ENCODE measurements around the gene PUS10.
"Not testable (repeated sequence)": the region's sequence is repeated elsewhere in the genome, so short reads cannot be mapped to it uniquely, and the experiment has no call there.

The PUS10 gene

DNA sequence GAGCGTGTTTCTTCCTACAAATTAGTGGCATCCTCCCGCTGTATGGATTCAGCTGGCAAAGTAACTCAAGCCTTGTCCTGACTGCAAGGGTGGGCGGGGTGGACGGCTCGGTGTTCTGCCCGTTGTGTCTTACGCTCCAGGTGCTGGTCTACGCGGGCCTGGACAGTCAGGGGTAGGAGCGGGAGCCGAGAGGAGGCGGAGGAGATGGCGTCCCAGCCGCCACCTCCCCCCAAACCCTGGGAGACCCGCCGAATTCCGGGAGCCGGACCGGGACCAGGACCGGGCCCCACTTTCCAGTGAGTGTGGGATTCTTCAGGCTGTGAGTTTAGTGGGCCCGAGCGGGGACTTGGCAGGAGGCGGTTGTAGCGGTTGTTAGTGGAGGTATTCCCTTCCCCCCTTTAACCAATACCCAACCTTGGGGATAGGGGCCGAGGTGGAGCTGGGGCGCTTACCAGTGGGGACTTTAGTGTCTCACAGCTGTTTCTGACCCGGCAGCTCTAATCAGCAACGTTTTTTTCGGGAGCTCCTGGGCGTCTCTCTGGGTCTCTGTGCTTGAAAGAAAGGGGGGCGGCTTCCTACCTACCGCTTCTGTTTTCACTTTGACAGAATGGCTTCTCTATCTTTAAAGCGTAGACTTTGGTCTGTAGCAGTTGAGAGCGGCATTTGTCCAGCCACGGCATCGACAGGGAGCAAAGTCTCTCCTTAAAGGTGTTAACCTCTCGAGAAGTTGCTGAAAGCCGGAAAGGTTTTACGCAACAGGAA lies at the start of gene PUS10, which contains the start of gene PEX13:
Gene PUS10 (minus strand): TSS at position 700 of the 762 bp plus-strand sequence. CDS start 6,365 bp downstream, outside the sequence.
Gene PEX13 (plus strand): TSS at position 165 of the 762 bp plus-strand sequence. CDS start 40 bp downstream, at position 205.
- DNase-seq (ENCODE audit: low read depth): peak; percentile 45

- peak; percentile 78 for DNase-seq (ENCODE audit: low read depth)
Observed at GRCh38 chr2:61065714-61066709, 48.0 kb upstream of the PUS10 start, which contains the start of gene SANBR. SANBR (plus strand) TSS chr2:61065871; CDS start chr2:61070351, 4,480 bp downstream.

GRCh38 chr2:61059382-61059781 lies 41.3 kb upstream of the PUS10 start:
- DNase-seq (ENCODE audit: low read depth): no peak

GRCh38 chr2:61057562-61057961 lies 39.5 kb upstream of the PUS10 start:
- no peak for DNase-seq (ENCODE audit: low read depth)

- no peak for DNase-seq (ENCODE audit: low read depth)
Observed at GRCh38 chr2:61055557-61055956, 37.5 kb upstream of the PUS10 start.

GRCh38 chr2:61045999-61046398 lies 27.9 kb upstream of the PUS10 start:
- DNase-seq (ENCODE audit: low read depth): no peak

DNA sequence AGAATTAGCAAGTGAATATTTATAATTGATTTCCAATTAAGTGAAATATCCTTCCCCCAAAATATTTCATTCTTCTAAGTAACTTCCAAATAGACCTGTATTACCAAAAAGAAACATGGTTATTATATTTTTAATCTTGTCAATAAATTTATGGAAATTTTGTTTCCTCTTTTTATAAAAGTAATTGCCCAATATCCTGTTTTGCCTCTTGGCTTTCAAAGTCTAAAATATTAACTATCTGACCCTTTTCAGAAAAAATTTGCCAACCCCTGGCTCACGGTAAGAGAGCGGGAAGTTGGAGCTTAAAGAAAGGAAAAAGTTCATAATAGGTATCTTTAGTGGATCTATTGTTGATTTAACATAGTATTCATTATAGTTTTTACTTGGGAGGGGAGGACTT lies 27.2 kb upstream of the PUS10 start:
- DNase-seq (ENCODE audit: low read depth): no peak

- no peak for DNase-seq (ENCODE audit: low read depth)
Observed at GRCh38 chr2:61044636-61045035, 26.6 kb upstream of the PUS10 start.

- no peak for DNase-seq (ENCODE audit: low read depth)
Observed at GRCh38 chr2:61042807-61043206, 24.8 kb upstream of the PUS10 start.

DNA sequence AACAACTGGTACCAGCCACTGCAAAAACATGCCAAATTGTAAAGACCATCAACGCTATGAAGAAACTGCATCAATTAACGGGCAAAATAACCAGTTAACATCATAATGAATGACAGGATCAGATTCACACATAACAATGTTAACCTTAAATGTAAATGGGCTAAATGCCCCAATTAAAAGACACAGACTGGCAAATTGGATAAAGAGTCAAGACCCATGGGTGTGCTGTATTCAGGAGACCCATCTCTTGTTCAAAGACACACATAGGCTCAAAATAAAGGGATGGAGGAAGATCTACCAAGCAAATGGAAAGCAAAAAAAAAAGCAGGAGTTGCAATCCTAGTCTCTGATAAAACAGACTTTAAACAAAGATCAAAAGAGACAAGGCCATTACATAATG lies 18.6 kb upstream of the PUS10 start:
- not testable (repeated sequence) for DNase-seq (ENCODE audit: low read depth)

GRCh38 chr2:61034592-61034991 lies 16.5 kb upstream of the PUS10 start:
- not testable (repeated sequence) for DNase-seq (ENCODE audit: low read depth)

- DNase-seq (ENCODE audit: low read depth): no peak
Observed at GRCh38 chr2:61029533-61029932, 11.5 kb upstream of the PUS10 start.

DNA sequence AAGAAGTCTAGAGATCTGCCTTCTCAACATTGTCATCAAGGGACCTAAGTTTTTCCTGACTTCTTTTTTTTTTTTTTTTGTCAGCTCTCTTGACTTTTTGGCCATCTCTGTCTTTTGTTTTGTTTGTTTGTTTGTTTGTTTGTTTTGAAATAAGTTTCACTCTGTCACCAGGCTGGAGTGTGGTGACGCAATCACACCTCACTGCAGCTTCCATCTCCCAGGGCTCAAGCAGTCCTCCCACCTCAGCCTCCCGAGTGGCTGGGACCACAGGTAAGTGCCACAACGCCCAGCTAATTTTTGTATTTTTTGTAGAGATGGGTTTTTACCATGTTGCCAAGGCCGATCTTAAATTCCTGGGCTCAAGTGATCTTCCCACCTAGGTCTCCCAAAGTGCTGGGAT lies 5.6 kb upstream of the PUS10 start:
- DNase-seq (ENCODE audit: low read depth): no peak

DNA sequence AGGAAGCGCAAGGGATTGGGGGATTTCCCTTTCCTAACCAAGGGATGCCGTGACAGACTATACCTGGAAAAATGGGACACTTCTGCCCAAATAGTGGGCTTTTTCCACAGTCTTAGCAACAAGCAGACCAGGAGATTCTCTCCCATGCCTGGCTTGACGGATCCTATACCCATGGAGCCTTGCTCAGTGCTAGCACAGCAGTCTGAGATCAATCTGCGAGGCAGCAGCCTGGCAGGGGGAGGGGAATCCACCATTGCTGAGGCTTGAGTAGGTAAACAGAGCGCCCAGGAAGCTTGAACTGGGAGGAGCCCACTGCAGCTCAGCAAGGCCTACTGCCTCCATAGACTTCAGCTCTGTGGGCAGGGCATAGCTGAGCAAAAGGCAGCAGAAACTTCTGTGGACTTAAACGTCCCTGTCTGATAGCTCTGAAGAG lies 3.2 kb upstream of the PUS10 start:
- DNase-seq (ENCODE audit: low read depth): no peak

DNA sequence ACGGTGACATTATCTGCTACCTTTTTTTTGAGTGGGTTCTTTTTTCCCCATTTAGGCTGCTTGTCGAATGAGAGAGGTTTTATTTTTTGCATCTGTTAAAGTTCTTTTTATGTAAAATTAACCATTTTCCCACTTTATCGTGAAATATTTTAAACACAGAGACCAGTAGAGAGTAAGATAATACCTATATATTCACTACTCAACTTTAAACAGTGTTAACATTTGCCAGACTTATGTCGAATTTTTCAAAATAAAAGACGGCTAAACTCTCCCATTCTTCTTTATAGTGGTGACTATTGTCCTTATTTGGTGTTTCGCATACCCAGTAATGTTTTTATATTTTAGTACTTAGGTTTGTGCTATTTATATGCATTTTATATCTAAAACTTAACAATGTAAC lies 743 bp upstream of the PUS10 start:
- DNase-seq (ENCODE audit: low read depth): no peak

- no peak for DNase-seq (ENCODE audit: low read depth)
Observed at GRCh38 chr2:61018318-61018755, 282 bp upstream of the PUS10 start.

DNA sequence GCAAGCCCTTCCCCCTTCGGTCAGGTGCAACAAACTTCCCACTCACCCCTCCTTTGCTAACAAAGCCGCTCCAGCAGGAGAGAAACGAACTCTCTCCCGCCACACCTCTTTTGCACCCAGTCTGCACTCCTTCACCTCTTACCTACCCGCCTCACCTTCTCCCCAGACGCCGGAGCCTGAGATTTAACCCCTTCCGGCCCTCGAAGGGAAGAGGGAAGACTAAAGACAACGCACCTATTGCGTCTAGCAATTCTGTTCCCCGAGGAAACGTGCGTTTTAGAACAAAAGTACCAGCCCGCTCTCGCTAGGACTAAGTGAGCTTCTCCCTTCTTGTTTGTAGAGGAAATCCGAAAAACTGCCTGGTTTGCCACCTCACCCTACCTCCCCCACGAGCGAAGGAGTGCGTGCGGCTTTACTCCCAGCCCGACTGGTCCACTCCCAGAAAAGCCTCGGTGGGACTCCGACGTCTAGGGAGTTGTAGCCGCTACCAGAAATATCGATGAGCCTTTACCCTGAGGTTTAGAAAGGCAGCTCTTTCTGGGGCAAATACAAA lies 976 bp downstream of the PUS10 start:
- DNase-seq (ENCODE audit: low read depth): peak; percentile 50

DNA sequence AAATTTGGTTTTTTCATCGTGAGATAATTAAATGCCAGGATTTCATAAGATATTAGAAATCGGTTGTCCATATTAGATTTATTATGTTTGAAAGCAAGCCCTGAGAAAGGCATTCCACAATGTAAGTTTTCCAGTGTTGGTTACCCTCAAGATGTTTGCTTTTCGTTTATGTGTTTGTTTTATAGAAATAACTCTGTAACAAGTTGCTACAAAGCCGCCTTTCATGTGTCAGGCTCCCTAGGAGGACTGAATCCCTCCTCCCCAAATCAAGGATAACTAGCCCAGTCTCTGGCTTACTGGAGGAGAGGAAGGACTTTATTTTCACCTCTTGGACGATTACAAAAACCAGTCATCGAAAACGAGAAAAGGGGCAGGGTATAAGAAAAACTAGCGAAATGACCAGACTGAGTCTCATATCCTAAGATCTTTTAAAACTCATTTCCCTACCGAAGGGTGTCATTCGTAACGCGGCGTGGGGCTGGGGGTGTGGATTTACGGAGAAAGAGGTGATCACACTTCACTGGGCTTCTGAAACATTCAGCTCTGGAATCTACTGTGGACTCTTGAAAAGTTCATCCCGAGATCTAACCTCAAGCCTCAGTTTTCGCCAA lies 1.6 kb downstream of the PUS10 start:
- no peak for DNase-seq (ENCODE audit: low read depth)

DNA sequence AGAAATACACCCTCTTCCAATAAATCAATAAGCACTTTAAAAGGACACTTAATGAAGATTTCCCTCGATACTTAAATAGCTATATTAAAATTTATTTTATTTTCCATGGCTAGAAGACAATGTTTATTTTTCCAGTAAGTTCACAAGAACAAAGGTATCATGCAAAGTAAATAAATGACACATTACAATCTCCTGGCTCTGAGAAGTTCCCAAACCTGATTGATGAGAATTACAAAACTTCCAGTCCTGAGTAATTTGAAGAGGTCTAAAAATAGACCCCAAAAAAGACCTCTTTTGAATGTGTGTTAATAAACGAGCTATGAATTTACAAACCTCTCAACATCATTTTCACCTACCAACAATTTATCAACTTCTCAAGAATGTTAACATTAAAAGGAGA lies 2.1 kb downstream of the PUS10 start:
- DNase-seq (ENCODE audit: low read depth): no peak

DNA sequence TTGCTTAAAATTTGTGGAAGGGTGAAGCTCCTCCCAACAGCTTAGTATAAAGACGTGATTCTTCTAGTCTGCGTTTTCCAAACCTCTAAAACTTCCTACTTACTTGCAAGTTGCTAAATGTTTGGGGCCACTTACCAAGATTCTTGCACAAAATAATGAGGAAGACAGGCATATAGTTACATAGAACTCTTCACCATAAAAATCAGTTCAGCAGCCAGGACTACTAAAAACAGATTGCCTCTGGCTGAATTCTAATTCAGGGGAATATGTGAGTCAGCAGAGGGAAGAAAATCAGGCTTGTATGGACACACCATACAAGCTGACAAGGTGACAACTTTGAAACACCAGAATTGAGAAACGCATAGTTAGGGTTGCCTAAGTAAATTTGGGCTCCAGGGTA lies 3.3 kb downstream of the PUS10 start:
- no peak for DNase-seq (ENCODE audit: low read depth)

- DNase-seq (ENCODE audit: low read depth): no peak
Observed at GRCh38 chr2:61013382-61013781, 4.7 kb downstream of the PUS10 start.

GRCh38 chr2:61012303-61012702 lies 5.8 kb downstream of the PUS10 start:
- DNase-seq (ENCODE audit: low read depth): not testable (repeated sequence)
